ENCODE data around the gene STK38.

DNA sequence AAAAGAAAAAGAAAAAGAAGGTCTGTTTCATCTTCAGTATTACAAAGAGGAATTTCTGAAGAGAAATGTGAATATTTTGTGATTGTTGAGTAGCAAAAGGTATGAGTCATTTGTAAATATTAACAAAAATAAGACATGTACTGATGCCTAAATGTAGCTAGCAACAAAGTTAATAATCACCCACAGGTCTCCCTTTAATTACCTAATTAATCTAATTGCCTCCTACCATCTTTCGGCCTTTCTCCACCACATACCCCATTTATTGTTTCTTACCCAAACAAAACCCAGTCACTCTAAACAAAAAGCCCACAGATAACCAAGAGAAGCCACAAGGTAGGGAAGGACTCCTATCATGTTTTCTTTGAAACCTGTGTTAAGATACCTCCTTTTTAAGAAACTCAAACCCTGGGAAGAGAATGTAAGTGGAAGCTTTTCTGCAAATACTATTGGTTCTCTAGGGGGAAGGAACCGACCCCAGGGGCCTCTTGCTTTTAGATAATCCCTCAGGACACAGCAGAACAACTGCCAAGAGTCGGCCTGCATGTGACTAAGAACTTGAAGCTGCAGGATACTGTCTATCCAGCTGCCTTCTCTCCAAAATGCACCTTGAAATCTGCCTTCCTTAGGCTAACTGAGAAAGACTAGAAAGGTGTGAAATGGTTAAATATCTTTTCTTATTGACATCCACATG, 16.1 kb upstream of the STK38 start:
- TF ChIP-seq, protein P1, sequence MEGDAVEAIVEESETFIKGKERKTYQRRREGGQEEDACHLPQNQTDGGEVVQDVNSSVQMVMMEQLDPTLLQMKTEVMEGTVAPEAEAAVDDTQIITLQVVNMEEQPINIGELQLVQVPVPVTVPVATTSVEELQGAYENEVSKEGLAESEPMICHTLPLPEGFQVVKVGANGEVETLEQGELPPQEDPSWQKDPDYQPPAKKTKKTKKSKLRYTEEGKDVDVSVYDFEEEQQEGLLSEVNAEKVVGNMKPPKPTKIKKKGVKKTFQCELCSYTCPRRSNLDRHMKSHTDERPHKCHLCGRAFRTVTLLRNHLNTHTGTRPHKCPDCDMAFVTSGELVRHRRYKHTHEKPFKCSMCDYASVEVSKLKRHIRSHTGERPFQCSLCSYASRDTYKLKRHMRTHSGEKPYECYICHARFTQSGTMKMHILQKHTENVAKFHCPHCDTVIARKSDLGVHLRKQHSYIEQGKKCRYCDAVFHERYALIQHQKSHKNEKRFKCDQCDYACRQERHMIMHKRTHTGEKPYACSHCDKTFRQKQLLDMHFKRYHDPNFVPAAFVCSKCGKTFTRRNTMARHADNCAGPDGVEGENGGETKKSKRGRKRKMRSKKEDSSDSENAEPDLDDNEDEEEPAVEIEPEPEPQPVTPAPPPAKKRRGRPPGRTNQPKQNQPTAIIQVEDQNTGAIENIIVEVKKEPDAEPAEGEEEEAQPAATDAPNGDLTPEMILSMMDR (IDR thresholded peaks at IDR 0.05): no peak
- TF ChIP-seq POLR2A (IDR thresholded peaks at IDR 0.05): no peak
